GM19025 (cell line): ENCODE measurements around the gene ABCD1.
"Not testable (repeated sequence)": the region's sequence is repeated elsewhere in the genome, so short reads cannot be mapped to it uniquely, and the experiment has no call there.

ENCODE experiments used
- ATAC-seq: cut with Tn5 transposase; IDR thresholded peaks from one replicate; pipeline ENCODE4 v1.9.1; 2021; ENCODE audit warnings: mild to moderate bottlenecking, low read depth, moderate library complexity; ENCODE audit not compliant: unreplicated experiment

ABCD1 gene

DNA sequence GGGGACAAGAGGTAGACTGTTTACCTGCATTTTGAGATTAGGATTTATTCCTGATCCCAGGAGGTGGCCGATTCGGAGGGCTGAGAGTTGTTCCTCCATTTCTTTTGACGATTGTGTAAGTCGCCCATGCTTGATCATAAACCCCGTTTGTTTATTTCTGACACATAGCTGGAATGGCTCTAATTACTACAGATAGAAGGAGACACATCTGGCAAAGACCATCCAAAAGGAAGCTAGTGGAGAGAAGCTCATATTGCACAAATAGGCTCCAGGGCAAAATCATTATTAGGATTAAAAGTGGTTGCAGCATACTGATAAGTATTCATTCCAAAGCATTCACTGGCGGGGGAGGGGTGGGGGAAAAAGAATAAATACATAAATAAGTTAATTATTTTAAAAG is 22.3 kb downstream of the ABCD1 start:
- not testable (repeated sequence) for ATAC-seq

DNA sequence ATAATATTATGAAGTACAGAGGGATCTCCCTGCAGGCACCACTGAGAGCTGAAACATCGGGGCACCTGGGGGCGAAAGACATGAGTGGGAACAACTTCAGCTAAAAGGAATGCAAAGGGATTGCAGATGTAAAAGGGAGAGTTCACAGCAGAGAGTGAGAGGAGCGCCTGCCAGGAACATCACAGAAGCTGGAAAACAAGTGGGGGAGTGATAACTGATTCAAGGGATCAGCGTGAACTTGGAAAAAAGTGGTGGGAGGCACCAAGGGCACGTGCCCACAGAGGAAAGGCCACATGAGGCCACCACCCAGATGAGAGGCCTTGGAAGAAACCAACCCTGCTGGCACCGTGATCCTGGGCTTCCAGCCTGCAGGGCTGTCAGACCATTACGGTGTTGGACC is 24.4 kb downstream of the ABCD1 start:
- not testable (repeated sequence) for ATAC-seq

DNA sequence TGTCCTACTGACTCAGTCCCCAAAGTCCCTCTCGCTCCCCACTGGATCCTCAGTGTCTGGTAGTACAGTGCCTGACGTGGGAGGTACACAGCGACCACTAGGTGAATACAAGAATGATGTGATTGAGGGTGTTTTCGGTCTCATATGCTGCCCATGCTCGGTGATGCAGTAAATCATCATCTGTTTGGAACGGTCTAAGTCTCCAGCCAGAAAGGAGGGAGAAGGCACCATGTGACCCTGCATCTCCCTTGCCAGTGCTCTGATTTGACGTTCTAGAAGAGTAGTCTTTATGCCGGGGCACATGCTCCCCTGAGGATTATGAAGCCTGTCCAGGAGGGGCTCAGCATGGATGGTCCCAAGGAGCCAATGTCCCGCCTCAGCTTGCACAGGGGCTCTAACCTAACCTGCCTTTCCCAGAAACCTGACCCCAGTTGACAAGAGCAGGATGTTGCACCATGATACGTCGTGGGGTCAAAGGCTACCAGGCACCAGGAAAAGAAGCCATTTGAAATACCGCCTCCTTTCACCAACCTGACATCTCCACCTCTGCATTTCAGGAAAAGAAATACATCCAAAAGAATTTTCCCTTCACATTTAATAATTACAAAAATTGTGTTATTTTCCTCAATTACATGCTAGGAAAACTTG is 25.6 kb downstream of the ABCD1 start:
- ATAC-seq = no peak

DNA sequence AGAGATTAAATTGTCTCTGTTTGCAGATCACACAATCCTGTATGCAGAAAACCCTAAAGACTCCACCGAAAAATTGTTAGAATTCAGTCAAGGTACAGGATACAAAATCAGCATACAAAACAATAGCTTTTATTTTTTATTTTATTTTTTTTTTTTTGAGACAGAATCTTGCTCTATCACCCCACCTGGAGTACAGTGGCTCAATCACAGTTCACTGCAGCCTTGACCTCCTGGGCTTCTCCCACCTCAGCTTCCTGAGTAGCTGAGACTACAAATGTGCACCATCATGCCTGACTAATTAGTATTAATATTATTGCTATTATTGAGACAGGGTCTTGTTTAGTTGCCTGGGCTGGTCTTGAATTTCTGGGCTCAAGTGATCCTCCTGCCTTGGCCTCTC is 30.5 kb downstream of the ABCD1 start:
- no peak for ATAC-seq

DNA sequence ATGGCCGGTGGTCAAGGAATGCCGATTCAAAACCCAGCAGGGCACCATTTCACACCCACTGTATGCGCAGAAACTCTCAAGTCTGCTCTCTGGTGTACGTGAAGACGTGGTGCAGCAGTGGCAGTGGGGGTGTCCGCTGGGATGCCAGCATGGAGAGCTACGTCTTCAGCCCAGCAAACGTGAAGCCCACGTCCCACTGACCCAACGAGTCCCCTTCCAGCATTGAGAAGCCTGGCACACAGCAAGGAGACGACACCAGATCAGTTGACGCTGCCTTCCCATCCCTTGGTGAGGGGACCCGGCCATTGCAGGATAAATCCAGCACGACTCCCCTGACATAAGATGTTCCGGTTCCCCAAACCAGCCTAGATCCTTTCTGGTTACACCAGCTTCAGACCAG is 37.2 kb downstream of the ABCD1 start:
- no peak for ATAC-seq

DNA sequence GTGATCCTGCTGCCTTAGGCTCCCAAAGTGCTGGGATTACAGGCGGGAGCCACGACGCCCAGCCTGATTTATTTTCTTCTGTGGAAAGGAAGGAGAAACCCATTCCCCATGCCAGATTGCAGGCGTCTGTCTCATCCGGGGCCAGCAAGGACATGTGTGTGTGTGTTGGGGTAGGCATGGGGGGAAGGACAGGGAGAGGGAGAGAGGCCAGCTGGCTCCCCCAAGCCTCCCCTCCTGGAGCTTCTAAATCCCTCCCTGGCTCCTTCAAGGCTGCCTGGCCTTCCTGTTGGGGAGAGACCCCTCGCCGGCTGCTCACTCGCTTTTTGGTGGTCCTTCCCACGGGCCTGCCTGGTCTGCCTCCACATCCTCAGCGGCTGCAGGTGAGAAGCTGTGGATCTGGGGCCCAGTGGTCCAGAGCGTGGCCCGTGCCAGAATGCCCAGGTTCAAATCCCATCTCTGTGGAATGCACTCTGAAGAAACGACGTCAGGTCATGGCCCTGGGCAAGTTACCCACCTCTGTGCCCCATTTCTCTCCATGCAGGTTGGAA is 38.0 kb downstream of the ABCD1 start:
- no peak for ATAC-seq

DNA sequence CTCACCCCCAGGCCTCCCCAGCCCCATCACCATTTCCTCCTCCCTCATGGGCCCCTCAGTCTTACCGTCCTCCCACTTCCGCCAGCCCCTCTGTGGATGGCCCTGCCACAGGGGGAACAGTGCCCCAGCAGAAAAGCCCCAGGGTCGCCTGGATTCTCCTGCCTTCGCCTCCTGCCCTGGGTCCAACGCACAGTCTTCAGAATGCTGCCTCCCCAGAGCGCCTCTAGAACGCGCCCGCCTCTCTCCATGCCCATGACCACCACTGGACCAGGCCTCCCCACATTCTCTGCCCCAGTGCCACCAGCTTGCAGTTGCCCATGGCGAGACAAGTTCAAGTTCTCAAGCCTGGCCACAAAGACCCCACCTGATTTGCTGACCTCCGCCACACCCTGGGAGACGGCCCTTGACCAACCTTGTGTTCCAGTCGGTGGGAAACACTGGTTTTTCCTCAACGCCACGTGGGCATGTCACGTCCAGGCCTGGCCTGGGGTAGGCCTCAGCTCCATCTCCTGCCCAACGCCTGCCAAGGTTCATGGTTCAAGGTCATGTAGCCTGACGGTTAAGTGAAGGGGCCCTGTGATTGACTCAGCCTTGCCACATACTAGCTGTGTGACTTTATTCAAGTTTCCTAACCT is 38.8 kb downstream of the ABCD1 start:
- no peak for ATAC-seq

DNA sequence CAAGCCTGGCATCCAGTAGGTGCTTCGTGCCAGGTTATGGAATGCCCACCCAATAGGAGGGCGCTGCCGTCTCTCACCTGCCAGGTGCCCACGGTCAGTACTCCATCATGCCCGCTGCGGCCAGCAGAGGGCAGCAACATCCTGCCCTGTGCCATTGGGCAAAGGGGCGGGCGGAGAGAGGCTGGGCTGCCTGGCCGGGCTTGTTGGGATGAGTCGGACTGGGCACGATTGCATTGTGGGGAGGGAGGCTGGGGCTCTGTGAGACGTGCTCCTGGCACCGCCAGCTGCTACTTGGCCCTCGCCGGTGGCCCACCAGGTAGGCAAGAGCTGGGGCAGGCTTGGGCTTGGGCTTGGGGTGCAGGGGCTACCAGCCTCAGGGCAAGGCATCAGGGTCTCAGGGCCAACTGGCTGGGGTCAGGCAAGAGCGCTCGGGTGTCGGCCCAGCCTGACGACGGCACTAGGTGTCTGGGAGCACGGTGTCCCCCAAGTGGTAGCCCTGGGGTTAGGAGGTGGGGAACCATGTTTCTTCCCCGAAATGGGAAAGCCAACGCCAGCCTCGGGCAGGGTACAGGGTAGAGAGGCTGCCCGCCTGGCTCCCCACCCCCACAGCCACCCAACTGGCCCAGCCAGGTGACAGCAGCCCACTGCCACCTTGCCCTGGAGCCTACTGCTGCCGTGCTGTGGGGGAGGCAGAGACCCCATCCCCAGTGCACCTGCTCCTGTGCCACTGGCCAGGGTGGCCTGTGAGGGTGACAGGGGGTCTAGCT is 39.5 kb downstream of the ABCD1 start, which contains the start of gene PLXNB3:
TSS of gene PLXNB3 (plus strand) at position 261 of the 767 bp plus-strand sequence. CDS start 1,287 bp downstream, outside the sequence.
- no peak for ATAC-seq

DNA sequence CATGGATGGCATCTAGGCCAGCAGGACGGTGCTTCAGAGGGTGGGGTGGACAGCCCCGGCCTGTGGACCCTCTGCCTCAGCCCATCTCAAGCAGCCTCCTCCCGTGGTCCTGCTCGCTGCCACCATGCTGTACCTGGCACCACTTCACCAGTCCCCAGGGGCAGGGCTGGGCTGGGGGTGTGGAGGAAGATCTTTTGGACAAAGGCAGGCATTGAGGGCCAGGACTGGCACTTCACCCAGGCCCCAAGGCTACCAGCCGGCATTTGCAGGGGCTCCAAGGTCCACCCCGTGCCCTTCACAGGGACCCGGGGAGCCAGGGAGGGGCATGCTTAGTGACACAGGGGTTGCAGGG is 40.1 kb downstream of the ABCD1 start:
- no peak for ATAC-seq

DNA sequence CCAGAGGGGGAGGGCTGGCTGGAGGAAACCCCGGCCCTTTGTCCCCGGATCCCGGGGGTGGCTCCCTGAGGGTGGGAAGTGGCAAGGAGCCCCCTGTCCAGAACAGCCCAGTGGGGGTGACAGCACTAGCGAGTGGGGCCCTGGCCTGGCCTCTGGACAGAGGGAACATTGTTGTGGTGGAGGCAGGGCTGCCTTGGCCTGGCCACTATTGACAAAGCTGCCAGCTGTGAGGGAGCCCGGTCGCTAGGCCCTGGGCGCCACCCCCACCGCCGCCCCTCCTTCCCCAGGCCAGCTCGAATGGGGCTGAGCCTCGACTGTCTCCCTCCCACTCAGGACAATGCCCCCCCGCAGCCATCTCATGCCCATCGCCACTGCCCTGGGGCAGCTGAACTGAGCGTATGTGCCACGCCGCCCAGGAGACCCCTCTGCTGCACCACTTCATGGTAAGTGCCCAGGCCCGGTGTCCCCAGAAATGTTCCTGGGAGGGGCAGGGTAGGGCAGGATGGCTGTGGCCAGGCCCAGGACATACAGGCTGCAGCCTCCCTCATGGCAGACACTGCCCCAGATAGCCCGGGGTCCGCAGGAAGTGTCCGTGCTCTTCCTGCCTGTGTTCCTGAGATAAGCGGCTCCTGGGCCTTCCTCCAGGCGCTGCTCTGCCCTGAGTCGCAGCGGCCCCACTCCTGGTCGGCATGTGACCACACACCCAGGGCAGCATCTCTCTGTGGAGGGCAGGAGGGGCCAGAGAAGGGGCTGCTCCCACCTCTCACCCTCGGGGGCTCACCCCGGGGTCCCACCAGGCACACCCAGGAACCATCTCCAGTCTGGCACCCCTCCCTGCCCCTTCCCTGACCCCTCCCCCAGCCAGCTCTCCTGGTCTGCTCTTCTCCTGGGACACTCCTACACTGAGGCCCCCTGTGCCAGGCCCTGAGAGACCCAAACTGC is 40.8 kb downstream of the ABCD1 start:
- ATAC-seq = no peak

DNA sequence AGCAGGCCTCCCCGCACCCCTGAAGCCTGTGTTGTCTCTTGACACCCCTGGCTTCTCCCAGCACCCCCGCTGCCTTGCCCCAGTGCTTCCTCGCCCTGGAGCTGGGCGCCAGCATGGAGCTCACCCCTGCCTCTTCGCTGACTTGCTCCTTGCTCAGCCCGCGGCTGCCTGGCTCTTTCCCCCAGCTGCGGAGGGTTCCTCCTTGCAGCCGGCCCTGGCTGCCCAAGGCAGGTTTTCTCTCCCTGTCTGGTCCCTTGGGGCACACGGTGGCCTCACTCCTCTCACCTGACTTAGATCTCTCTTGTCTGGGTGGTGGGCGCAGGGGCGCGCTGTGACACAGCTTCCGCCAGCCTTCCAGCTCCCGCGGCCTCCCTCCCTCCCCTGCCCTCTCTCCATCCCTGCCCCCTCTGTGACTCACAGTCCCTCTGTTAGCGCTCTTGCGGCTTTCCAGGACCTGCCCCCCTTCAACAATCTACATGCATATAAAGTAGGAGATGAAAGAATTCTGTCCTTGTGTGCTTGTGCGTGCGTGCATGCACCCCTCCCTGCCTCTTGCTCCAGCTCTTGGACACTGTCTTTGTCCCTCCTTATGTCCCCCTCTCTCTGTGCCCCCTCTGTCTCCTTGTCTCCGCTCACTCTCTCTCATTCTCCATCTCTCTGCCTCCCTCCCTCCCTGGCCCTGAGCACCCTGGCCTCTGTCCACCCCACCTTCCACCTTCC is 41.6 kb downstream of the ABCD1 start:
- ATAC-seq = no peak

DNA sequence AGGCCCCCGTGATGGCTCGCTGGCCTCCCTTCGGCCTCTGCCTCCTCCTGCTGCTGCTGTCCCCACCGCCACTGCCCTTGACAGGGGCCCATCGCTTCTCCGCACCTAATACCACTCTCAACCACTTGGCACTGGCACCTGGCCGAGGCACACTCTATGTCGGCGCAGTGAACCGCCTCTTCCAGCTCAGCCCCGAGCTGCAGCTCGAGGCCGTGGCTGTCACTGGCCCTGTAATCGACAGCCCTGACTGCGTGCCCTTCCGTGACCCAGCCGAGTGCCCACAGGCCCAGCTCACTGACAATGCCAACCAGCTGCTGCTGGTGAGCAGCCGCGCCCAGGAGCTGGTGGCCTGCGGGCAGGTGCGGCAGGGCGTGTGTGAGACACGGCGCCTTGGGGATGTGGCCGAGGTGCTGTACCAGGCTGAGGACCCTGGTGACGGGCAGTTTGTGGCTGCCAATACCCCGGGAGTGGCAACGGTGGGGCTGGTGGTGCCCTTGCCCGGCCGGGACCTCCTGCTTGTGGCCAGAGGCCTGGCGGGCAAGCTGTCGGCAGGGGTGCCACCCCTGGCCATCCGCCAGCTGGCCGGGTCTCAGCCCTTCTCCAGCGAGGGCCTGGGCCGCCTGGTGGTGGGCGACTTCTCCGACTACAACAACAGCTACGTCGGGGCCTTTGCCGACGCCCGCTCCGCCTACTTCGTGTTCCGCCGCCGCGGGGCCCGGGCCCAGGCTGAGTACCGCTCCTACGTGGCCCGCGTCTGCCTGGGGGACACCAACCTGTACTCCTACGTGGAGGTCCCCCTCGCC is 42.4 kb downstream of the ABCD1 start:
- no peak for ATAC-seq

DNA sequence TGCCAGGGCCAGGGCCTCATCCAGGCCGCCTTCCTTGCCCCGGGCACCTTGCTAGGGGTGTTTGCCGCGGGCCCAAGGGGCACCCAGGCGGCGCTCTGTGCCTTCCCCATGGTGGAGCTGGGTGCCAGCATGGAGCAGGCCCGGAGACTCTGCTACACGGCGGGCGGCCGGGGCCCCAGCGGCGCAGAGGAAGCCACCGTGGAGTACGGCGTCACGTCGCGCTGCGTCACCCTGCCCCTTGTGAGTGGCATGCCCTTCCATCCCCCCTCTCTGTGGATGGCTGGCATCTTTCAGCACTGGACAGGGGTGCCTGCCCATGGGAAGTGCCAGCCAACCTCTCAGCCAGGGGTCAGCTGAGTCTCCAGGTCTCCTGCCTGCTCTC is 43.0 kb downstream of the ABCD1 start:
- ATAC-seq = no peak

DNA sequence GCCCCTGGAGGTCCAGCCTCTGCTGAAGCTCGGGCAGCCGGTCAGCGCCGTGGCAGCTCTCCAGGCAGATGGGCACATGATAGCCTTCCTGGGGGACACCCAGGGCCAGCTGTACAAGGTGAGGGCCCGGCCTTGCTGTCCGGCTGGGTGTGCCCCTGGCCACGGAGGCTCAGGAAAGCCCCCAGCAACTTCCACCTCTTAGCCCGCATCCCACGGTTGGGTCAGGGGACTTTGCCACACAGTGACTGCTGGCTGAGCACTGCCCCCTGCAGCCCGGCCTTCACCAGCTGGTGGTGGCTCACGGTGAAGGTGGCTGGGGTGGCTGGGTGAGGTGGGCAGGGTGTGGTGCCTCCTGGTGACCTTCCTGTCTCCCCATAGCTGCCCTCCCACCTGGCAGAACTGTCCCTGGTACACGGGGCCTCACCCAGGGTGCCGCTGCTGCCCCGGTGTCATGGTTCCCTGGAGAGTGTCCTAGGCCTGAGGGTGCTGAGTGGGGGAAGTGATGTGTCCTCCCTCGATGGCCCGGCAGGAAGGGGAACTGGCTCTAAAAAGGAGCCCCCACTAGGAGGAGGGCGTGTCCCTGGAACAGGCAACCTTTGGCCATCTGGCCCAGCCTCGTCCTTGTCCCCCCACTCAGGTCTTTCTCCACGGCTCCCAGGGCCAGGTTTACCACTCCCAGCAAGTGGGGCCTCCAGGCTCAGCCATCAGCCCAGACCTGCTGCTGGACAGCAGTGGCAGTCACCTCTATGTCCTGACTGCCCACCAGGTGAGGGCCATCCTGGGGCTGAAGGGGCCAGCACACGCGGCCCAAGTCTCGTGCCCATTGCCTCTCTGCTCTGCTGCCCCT is 43.9 kb downstream of the ABCD1 start:
- ATAC-seq = no peak

DNA sequence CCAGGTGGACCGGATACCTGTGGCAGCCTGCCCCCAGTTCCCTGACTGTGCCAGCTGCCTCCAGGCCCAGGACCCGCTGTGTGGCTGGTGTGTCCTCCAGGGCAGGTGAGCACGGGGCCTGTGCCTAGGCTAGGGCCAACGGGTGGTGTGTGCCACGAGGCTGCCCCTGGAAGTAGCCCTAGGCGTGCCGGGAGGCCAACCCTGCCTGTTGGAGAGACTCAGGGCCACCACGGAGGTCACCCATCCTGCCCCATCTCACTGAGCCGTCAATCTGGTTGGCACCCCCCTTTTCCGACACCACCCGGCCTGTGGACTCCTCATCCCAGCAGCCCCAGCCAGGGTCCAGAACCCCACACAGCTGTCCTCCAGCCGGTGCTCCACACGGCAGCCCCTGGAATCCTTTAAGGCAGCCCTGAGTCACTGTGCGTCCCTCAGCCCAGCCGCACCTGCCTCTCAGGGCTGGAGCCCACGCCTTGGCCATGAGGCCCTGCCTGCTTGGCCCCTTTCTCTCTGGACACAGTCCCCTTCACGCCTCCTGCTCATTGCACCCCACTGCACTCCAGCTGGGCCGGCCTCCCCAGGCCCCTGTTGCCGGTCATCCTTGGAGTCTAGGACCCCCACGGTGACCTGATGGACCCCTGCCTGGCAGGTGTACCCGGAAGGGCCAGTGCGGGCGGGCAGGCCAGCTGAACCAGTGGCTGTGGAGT is 44.7 kb downstream of the ABCD1 start:
- ATAC-seq = no peak

DNA sequence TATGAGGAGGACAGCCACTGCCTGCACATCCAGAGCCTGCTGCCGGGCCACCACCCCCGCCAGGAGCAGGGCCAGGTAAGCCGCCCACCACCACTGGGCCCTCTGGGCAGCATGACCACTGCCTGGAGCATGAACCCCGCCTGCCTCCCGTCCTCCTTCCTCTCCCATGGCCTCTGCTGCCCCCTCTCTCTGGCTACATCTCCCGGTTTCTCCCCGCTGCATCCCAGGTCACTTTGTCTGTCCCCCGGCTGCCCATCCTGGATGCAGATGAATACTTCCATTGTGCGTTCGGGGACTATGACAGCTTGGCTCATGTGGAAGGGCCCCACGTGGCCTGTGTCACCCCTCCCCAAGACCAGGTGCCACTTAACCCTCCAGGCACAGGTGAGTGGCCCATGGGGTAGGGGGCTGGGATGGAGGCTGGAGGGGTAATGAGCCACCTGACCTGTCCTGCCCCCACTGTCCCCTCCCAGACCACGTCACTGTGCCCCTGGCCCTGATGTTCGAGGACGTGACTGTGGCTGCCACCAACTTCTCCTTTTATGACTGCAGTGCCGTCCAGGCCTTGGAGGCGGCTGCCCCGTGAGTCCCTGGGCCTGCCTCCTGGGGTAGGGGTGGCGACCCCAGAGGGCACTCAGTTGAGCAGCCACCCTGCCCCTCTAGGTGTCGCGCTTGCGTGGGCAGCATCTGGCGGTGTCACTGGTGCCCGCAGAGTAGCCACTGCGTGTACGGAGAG is 45.4 kb downstream of the ABCD1 start:
- ATAC-seq = no peak
